Lower lobe of right lung (tissue), 2 donors: Measurements from ENCODE around the gene PRDM15. TPM values are rescaled to one million over a fixed set of nuclear protein-coding genes. Genes with fewer than 3 reads are reported as not detected.

Experiments used
- ATAC-seq, 2 donors: fragments of 200-7000 bp; cut with Tn5 transposase; one replicate each; pipeline ENCODE4 v1.9.1; 2020 to 2022; ENCODE audit warnings: mild to moderate bottlenecking in 2 of 2, moderate library complexity in 2 of 2
- DNase-seq: peaks from one replicate; pipeline ENCODE4 v3.0.0-alpha.2; 2020
- H3K27ac ChIP-seq: fragments of 200-600 bp; one replicate; pipeline ENCODE4 v1.8.0; 2022
- H3K27me3 ChIP-seq: fragments of 200-600 bp; one replicate; pipeline ENCODE4 v1.8.0; 2022; ENCODE audit warnings: low read depth
- H3K36me3 ChIP-seq: fragments of 200-600 bp; one replicate; pipeline ENCODE4 v1.8.0; 2022; ENCODE audit warnings: mild to moderate bottlenecking
- H3K4me1 ChIP-seq: fragments of 200-600 bp; one replicate; pipeline ENCODE4 v1.8.0; 2022
- H3K4me3 ChIP-seq: fragments of 200-600 bp; one replicate; pipeline ENCODE4 v1.8.0; 2022; ENCODE audit warnings: mild to moderate bottlenecking
- H3K9me3 ChIP-seq: fragments of 200-600 bp; one replicate; pipeline ENCODE4 v1.8.0; 2022
- CTCF ChIP-seq: fragments of 200-600 bp; IDR thresholded peaks from one replicate; pipeline ENCODE4 v1.8.0; 2022; ENCODE audit warnings: antibody characterized with exemption, mild to moderate bottlenecking
- intact Hi-C: fragments of 100-400 bp; cut with DNase I; formaldehyde crosslinking; loops from one replicate; pipeline ENCODE4 v1.11.0; 2022
- total RNA-seq: library from RNA; stranded (reverse); fragmentation: NEBNext Ultra II Directional; extraction: Animal tissue kit (Norgen Biotek cat#: 25700); gene quantifications from one replicate; pipeline ENCODE4 v1.2.1, GENCODE V29; 2021
- donor health status: DM: no; HTN: yes; CAD: no; lungs with severe emphysema.

The PRDM15 gene
- total RNA-seq, 1 donor from 2014 or later = 6.6 TPM

DNA sequence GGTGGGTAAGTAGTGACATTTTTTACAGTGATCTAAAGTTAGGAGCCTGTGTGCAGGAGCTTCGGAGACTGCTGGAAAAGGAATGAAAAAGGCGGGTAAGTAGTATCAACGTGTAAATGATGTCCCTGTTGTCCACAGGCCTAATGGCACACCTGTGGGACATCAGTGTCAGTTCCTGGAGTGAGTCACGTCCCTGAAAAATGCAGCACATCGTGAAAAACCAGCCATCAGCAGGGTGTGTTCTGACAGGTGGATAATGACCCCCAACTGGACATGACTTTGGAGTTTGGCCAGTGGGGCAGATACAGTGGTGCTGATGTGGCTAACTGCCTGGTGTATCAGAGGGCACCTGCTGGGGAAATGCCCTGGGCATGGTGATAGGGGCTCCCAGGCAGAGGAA lies 12.0 kb upstream of the PRDM15 start:
- Histone ChIP-seq H3K27ac (no peak overlapping the region), H3K4me1 (no peaks in the 10 kb centered on the region), H3K36me3 (peaks cover 46% of the 10 kb centered on the region), H3K4me3 (no peak overlapping the region), H3K27me3 (no peaks in the 10 kb centered on the region), H3K9me3 (no peaks in the 10 kb centered on the region)
- TF ChIP-seq CTCF = no peak
- intact Hi-C loops = no loop called here
- ATAC-seq = no peak
- no peak for DNase-seq

DNA sequence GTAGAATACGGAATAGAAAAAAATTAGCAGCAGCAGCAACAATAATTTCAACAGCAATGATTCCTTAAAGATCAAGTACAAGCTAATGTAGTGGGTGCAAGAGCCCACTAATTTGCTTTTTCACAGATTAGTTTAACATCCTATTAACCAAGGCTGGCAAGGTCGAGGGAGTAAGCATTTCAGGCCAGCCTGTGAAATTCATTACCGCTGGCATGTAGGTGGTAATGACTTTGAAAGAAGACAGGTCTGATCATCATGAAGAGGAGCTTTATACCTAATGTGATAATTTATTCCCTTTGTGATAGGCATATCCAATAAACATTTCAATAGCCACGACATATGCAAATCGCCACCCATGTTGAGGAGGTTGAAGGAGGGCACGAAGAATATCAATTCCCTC lies 11.2 kb upstream of the PRDM15 start:
- H3K9me3 ChIP-seq = no peaks in the 10 kb centered on the region
- TF ChIP-seq CTCF = no peak
- DNase-seq (no peak), ATAC-seq (no peak)
- no peak overlapping the region for H3K27ac ChIP-seq
- intact Hi-C loops = no loop called here
- no peaks in the 10 kb centered on the region for H3K4me1 ChIP-seq
- peaks cover 38% of the 10 kb centered on the region for H3K36me3 ChIP-seq
- no peak overlapping the region for H3K4me3 ChIP-seq
- no peaks in the 10 kb centered on the region for H3K27me3 ChIP-seq

- Histone ChIP-seq H3K4me1 (no peaks in the 10 kb centered on the region), H3K27me3 (no peaks in the 10 kb centered on the region), H3K36me3 (peaks cover 33% of the 10 kb centered on the region), H3K9me3 (no peaks in the 10 kb centered on the region), H3K27ac (no peak overlapping the region), H3K4me3 (no peak overlapping the region)
- ATAC-seq (no peak), DNase-seq (no peak)
- TF ChIP-seq CTCF = no peak
- intact Hi-C loops = no loop called here
Observed at GRCh38 chr21:41888749-41889376, 9.7 kb upstream of the PRDM15 start.

DNA sequence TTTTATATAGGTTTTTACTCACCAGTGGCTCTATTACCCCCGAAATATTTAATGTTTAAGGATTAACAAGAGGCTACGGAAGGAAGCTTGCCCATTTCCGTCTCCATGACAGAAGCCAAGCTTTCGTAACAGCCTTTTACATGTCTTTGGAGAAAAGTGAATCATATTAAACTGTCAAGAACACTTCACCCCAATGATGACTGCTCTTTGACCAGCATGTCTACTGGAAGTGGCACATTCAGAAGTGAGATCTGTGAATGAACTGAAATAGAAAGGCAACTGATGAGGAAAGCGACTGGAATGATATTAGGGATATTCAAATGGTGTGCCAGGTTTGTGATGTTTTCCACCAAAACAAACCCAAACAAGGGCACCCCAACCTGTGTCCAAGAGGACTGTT lies 8.5 kb upstream of the PRDM15 start:
- ATAC-seq (no peak), DNase-seq (no peak)
- intact Hi-C loops = no loop called here
- no peaks in the 10 kb centered on the region for H3K4me1 ChIP-seq
- no peaks in the 10 kb centered on the region for H3K9me3 ChIP-seq
- no peak overlapping the region for H3K4me3 ChIP-seq
- H3K36me3 ChIP-seq = peaks cover 33% of the 10 kb centered on the region
- no peaks in the 10 kb centered on the region for H3K27me3 ChIP-seq
- no peak overlapping the region for H3K27ac ChIP-seq
- no peak for TF ChIP-seq CTCF

DNA sequence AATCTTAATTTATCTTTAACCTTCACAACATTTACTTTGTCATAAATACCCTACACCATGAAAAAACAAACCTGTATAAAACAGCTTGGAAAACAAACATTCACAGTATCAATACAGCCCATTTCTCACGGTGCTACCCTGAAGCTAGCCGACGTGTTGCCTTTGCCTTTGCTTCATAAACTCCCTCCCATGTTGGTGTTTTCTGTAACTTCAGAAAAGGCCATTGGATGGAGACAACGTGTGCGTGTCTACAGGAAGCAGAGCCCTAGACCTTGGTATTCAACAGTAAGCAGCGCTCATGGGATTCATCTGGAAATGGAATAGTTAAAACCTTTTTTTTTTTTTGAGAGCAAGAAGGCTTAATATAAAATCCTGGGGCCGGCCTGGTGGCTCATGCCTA lies 7.2 kb upstream of the PRDM15 start:
- peaks cover 32% of the 10 kb centered on the region for H3K36me3 ChIP-seq
- ATAC-seq (no peak), DNase-seq (no peak)
- intact Hi-C loops = no loop called here
- no peaks in the 10 kb centered on the region for H3K4me1 ChIP-seq
- no peaks in the 10 kb centered on the region for H3K27me3 ChIP-seq
- no peak overlapping the region for H3K4me3 ChIP-seq
- no peaks in the 10 kb centered on the region for H3K9me3 ChIP-seq
- no peak overlapping the region for H3K27ac ChIP-seq
- TF ChIP-seq CTCF = no peak
